HG03045 (cell line): Measurements from ENCODE around the gene POLDIP2.
A peak's percentile ranks its signal among the peaks of the same experiment; 100 is the strongest.

Experiments used
- ATAC-seq: cut with Tn5 transposase; IDR thresholded peaks from one replicate; pipeline ENCODE4 v1.9.1; 2021; ENCODE audit warnings: mild to moderate bottlenecking, moderate library complexity; ENCODE audit not compliant: unreplicated experiment

POLDIP2 gene

DNA sequence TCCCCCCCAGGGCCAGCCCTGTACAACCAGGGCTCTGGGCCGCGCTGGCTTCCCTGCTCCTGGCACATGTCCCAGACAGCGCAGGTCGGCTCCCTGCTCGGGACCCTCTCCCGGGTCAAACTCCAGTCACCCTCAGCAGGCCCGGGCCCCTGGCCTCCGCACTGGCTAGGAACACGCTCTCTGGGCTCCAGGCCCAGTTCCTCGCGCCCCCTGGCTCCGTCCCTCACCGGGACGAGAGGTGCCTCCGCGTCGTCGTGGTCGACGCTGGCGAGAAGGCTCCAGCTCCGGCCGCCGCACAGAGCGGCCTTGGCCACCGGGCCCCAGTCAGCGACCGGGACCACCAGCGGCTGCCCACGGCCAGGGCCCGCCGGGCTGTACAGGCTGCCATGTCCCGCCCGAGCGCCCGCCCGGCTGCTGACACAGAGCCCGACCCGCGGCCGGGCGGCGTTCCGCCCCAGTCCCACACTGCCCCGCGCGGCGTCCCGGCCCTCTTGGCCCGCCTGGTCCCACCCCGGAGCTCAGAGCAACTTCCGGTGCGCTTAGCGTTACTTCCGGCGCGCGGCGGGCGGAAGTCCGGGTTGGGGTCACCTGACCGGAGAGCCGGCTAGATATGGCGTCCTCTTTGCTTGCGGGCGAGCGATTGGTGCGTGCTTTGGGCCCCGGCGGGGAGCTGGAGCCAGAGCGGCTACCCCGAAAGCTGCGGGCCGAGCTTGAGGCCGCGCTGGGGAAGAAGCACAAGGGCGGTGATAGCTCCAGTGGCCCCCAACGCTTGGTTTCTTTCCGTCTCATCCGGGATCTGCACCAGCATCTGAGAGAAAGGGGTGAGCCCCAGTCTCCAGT, at the start of gene POLDIP2:
TSS of gene POLDIP2 (minus strand) at position 467 of the 840 bp plus-strand sequence. CDS start at position 388, 79 bp downstream.
- ATAC-seq = peak; percentile 96

- ATAC-seq = no peak
Observed at GRCh38 chr17:28406473-28406814, 49.1 kb upstream of the POLDIP2 start.

DNA sequence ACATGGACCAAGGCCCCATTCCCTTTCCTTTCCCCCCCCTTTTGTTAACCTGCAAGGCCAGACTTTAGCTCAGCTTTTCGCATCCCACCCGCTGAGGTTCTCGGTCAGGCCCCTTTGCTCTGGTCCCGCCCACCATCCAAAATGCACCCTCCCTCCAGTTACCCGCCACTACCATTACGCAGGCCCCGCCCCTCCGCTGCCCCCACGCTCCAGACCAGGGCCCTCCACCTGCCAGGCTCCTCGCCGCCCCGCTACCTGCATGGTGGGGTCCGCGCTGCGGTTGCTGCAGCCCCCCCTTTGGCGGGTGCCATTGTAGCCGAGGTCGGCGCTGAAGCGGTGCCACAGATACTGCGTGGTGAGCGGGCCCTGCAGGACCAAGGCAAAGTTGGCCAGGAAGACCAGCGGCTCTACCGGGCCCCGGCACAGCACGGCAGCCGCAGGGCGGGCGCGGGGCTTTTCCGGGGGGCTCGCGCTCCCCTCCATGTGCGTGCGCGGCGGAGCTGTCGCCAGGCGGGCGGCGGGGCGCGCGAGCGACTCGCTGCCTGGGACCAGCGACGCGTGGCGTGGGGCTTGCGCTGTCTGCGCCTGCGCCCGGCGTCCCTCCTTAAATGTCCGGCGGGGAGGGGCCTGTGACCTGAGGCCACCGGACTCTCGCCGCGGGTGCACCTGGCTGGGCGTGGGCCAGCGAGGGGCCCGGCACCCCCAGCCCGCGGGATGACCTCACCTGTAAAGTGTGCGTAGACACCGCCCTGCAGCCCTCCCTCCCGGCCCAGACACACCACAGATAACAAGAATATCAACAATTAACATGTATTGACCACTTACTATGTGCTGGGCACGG, 48.5 kb upstream of the POLDIP2 start, which contains the start of gene SLC46A1:
TSS of gene SLC46A1 (minus strand) at position 581 of the 841 bp plus-strand sequence. CDS start at position 483, 98 bp downstream.
- peak; percentile 65 for ATAC-seq

DNA sequence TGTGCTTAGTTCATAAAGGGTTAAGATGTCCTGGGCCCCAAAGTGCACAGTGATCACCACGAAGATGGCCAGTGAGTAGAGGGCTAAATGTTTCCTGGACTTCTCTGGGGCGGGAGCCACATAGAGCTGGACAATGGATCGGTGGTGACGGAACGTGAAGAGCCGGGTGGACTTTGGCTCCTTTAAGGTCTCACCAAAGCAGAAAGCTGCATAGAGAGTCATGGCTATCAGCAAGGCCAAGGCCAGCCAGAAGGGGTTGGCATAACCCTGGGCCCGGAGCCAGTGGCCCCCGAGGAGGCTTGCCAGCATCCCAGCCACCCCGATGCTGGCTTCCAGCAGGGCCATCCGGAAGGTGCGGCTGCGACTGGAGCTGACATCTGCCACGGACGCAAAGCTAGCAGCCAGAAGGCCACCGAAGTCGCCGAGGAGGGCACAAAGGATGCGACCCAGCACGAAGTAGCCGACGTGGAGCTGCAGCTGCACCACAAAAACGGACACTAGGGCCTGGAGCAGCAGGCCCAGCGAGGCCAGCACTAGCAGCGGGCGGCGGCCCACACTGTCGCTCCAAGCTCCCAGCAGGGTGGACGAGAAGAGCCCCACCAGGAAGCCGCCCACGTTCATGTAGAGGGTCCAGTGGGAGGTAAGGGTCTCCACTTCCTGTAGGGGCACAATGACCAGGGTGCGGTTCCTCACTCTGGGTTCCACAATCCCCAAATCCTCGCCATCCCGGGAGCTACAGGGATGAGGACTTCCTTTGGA, 47.7 kb upstream of the POLDIP2 start:
- no peak for ATAC-seq

GRCh38 chr17:28404461-28404811, 47.1 kb upstream of the POLDIP2 start:
- ATAC-seq = no peak

DNA sequence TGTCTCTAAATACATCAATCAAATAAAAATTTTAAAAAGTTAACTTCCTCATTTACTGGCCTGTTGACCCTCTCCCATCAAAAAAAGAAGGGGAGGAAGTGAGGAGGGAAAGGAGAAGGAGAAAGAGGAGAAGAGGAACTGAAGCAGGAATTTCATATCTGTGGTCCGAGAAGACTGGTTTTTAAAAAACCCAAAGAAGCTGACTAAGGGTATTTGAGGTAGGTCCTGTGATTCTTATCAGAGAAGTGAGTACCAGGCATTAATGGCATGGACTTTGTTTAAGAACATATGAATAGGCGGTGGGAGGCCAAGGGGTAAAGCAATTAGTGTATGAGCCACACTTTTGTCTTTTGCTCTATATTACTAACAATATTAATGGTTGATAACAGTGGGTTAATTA, 46.7 kb upstream of the POLDIP2 start:
- no peak for ATAC-seq

DNA sequence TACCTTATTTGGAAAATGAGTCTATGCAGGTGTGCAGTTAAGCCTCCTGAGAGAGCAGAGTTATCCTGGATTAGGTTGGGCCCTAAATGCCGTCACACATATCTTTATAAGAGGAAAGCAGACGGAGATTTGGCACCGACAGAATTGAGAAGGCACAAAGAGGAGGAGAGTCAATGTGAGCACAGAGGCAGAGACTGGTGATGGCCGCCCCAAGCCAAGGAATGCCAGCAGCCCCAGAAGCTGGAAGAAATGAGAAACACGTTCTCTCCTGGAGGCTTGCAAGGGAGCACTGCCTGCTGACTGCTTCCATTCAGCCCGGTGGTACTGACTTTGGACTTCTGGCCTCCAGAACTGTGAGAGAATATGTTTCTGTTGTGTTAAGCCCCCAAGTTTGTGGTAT, 45.5 kb upstream of the POLDIP2 start:
- no peak for ATAC-seq

DNA sequence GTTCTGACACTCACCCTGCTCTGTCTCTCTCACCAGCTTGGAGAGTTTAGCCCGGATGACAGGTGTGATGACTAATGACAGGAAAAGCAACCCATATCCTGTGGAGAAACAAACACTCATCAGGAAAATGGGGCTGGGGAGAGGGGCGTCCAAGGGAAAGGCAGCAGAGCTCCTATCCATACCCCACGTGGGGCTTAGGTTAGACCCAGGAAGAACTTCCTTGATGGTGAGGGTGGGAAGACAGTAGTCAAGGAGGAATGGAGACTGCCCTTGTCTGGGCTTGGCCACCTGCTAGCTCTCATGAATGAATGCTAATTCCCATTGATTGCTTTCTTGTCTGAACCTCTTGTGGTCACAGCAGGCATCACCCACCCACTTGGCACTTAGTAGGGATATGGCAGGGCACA, 44.9 kb upstream of the POLDIP2 start:
- ATAC-seq = no peak

- no peak for ATAC-seq
Observed at GRCh38 chr17:28399808-28400207, 42.5 kb upstream of the POLDIP2 start.

GRCh38 chr17:28398280-28398981, 41.1 kb upstream of the POLDIP2 start:
- no peak for ATAC-seq

DNA sequence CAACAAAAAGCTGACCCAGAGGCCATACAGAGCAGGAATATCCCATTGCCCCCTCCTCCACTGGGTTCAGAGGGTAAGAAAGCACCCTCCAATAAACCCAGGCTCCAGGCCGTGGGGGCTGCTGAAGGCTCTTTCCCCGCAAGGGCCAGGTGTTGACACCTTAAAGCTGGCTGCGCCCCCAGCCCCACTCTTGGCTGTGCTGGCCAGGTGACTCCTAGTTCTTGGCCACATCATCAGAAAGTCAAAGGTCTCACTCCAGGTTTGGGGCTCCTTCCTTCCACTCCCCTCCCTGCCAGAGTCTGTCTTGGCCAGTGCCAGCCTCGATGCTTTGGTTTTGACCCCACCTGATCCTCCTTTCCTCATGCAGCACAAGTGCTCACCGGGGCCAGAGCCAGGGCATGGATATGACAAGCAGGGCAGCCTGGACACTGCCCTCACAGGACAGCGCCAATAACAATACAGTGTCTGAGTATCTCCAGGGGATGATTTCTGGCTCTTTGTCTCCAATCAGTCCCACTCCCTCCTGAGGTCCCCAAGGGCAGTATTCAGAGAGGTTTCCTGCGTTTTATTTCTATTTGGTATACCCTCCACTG, 40.5 kb upstream of the POLDIP2 start:
- ATAC-seq = no peak

DNA sequence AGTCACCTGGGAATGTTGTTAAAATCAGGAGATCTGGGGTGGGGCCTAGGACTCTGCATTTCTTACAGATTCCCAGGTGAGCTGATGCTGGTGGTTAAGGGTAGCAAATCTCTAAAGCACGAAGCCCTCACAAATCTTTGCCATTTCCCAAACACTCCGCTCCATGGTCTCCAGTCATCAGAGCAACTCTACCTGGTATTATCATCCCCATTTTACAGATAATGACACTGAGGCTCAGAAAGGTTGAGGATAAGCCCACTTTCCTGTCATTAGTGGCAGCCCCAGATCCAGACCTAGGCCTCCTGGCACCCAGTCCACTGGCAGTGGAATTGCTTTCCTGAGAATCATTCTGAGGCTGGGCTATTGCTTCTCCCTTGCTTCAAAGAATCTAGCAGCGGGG, 39.9 kb upstream of the POLDIP2 start:
- ATAC-seq = no peak

DNA sequence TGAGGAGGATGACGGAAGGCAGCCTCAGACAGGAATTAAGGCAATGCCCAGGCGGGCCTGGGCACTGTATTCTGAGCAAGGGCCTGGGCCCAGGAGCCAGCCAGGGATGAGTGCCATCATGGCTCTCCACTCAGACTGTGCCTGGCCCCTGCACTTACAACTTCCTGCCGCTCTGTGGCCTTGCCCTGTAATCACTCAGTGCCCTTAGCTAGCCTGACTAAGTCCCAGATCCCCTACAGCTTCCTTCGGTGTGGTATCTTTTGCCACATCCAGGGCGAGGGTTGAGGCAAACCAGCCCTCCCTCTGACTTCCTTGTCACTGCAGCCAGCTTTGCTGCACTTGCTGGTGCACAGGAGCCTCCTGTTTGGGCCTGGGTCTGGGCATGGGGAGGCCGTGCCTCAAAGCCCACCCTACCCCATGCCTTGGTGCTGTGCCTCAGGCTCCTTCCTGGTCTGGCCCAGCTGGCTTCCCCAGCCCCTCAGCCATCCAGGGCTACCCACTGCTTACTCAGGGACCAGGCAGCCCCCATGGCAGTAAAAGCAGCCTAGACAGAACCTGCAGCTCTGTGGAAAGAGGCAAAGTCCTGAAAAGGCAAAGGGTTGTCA, 39.4 kb upstream of the POLDIP2 start:
- ATAC-seq = no peak

GRCh38 chr17:28395968-28396367, 38.6 kb upstream of the POLDIP2 start:
- ATAC-seq = no peak

GRCh38 chr17:28395426-28395825, 38.1 kb upstream of the POLDIP2 start:
- no peak for ATAC-seq

DNA sequence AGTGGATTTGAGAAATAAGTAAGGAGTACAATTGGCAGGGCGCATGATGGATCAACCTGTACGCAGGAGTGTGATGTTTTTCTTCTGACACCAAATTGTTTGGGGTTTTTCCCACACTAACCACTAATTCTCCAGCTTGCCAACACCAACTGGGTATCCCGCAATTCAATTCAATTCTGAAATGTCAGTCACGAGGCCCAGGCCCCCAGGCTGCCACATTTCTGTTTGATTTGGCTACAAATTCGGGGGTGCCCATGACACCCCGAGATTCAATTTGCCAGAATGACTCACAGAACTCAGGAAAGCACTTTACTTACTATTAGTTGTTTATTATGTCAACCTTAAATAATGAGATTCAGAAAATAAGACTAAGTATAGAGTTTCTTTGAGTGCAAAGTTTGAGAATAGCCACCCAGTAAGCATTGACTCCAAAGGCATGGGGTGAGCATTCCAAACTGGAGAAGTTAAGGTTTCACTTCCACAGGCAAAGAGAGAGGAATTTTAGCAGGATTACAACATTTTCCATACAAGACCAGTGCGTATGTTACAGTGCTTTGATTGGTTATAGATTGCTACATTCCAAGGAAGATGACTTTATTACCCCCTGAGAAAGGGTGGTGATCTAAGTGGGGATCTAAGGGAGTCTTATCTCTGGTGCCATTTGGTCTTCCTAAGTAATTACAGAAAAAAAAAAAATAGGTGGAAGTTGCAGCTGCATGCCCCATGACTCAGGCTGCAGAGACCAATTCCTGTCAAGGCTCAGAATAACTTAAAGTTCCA, 37.2 kb upstream of the POLDIP2 start:
- no peak for ATAC-seq

DNA sequence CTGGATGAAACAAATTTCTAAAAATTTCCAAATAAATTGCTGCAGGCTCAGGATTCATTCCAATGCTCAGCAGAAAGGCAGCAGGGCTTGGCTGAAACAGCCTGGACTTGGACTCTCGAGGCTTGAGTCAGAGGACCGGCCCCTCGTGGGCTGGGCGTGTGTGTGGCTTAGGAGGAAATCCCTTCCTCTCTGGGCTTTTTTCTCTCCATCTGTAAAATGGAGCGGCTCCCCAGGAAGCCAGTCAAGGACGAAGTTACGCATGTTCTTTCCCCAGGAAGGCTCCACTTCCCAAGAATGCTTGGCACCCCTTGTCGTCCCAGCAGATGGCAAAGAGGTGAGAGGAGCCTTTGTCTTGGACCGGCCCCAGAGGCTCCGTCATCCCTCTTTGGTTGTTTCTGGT, 35.2 kb upstream of the POLDIP2 start:
- no peak for ATAC-seq

DNA sequence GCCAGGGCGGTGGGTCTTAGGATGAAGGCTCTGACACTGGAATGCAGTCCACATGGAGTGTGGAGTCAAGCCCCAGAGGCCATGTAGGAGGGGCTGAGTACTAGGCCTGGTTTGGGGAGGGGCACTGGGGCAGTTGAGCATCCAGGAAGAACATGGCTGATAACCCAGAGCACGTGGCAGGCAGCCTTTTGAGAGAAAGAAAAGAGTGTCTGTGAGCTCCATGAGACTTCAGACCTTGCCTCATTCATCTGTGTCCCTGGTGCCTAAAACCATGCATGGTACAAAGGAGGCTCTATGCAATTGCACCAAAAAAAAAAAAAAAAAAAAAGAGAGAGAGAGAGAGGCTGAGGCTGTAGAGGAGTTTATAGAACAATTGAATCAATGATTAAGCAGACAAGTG, 34.1 kb upstream of the POLDIP2 start:
- ATAC-seq = no peak

- no peak for ATAC-seq
Observed at GRCh38 chr17:28390984-28391383, 33.7 kb upstream of the POLDIP2 start.
